ENCODE data around the gene FZD7.

FZD7 gene

GRCh38 chr2:202002381-202002780, 31.3 kb upstream of the FZD7 start:
- DNase-seq (ENCODE audit: low read depth) = no peak
- H3K4me3 ChIP-seq (ENCODE audit: low read length) = no peak overlapping the region
- TF ChIP-seq CTCF (conservative IDR thresholded peaks at IDR 0.05; ENCODE audit: low read length) = no peak

- TF ChIP-seq CTCF (conservative IDR thresholded peaks at IDR 0.05; ENCODE audit: low read length) = no peak
- no peak for DNase-seq (ENCODE audit: low read depth)
- no peak overlapping the region for H3K4me3 ChIP-seq (ENCODE audit: low read length)
Measured at GRCh38 chr2:202005272-202005887, 28.3 kb upstream of the FZD7 start.

- no peak for DNase-seq (ENCODE audit: low read depth)
- H3K4me3 ChIP-seq (ENCODE audit: low read length) = no peak overlapping the region
- no peak for TF ChIP-seq CTCF (conservative IDR thresholded peaks at IDR 0.05; ENCODE audit: low read length)
Measured at GRCh38 chr2:202006301-202006700, 27.4 kb upstream of the FZD7 start.

- DNase-seq (ENCODE audit: low read depth) = peak; percentile 33
- peak; percentile 19; the same call in 1 of the 2 replicates for TF ChIP-seq CTCF (conservative IDR thresholded peaks at IDR 0.05; ENCODE audit: low read length)
- no peak overlapping the region for H3K4me3 ChIP-seq (ENCODE audit: low read length)
Measured at GRCh38 chr2:202007015-202007982, 26.4 kb upstream of the FZD7 start.

- no peak overlapping the region for H3K4me3 ChIP-seq (ENCODE audit: low read length)
- DNase-seq (ENCODE audit: low read depth) = no peak
- TF ChIP-seq CTCF (conservative IDR thresholded peaks at IDR 0.05; ENCODE audit: low read length) = no peak
Measured at GRCh38 chr2:202007983-202008354, 25.7 kb upstream of the FZD7 start.

GRCh38 chr2:202009019-202009481, 24.6 kb upstream of the FZD7 start:
- DNase-seq (ENCODE audit: low read depth) = peak; percentile 42
- no peak overlapping the region for H3K4me3 ChIP-seq (ENCODE audit: low read length)
- TF ChIP-seq CTCF (conservative IDR thresholded peaks at IDR 0.05; ENCODE audit: low read length) = no peak
